Sigmoid colon (tissue), 7 donors: ENCODE results near the gene BSG. TPM values are rescaled to one million over a fixed set of nuclear protein-coding genes. Genes with fewer than 3 reads are reported as not detected.

Experiments used
- DNase-seq: peaks from one replicate; pipeline ENCODE4 v3.0.0-alpha.2; 2019
- H3K27ac ChIP-seq, 4 donors: fragments of 200-600 bp; sonication (generic); one replicate each; pipeline ENCODE4 v1.5.1; 2016 to 2019; ENCODE audit warnings: mild to moderate bottlenecking in 1 of 4
- H3K27me3 ChIP-seq, 3 donors: fragments of 200-600 bp; sonication (generic); one replicate each; pipeline ENCODE4 v1.5.1; 2019; ENCODE audit warnings: mild to moderate bottlenecking in 1 of 3
- H3K36me3 ChIP-seq, 4 donors: fragments of 200-600 bp; sonication (generic); one replicate each; pipeline ENCODE4 v1.5.1; 2016 to 2019
- H3K4me1 ChIP-seq, 4 donors: fragments of 200-600 bp; sonication (generic); one replicate each; pipeline ENCODE4 v1.5.1; 2017 to 2019
- H3K4me3 ChIP-seq, 4 donors: fragments of 200-600 bp; sonication (generic); one replicate each; pipeline ENCODE4 v1.5.1; 2017 to 2019; ENCODE audit warnings: mild to moderate bottlenecking in 2 of 4, moderate library complexity in 1 of 4
- H3K9me3 ChIP-seq, 4 donors: fragments of 200-600 bp in 3 of 4; sonication (generic) in 3 of 4; one replicate each; pipeline versions ENCODE4 v1.5.1 to v1.6.1; 2013 to 2019
- CTCF ChIP-seq, 4 experiments: fragments of 450-650 bp in 3 of 4; fragments of 200-600 bp in 1 of 4; IDR thresholded peaks; one replicate each; pipeline ENCODE4 v1.5.1; 2016 to 2019; ENCODE audit warnings: antibody characterized with exemption in 4 of 4, mild to moderate bottlenecking in 3 of 4, moderate library complexity in 2 of 4
- EP300 ChIP-seq, 4 donors: sonication (generic); formaldehyde crosslinking; IDR thresholded peaks; one replicate each; pipeline ENCODE4 v1.6.1; 2017; ENCODE audit warnings: antibody characterized with exemption in 4 of 4
- POLR2A ChIP-seq, 2 donors: fragments of 450-650 bp; IDR thresholded peaks; one replicate each; pipeline ENCODE4 v1.6.1; 2016; ENCODE audit warnings: antibody characterized with exemption in 2 of 2, mild to moderate bottlenecking in 2 of 2, moderate library complexity in 2 of 2
- POLR2AphosphoS5 ChIP-seq, 4 donors: sonication (generic); formaldehyde crosslinking; IDR thresholded peaks; one replicate each; pipeline ENCODE4 v1.6.1; 2017; ENCODE audit warnings: antibody characterized with exemption in 4 of 4
- WGBS, 2 donors: extraction: QIAGEN DNeasy Blood & Tissue Kit; methylation state at CpG; one replicate each; pipeline ENCODE4 v1.1.7; 2013; 5-methylcytosine and 5-hydroxymethylcytosine counted together
- intact Hi-C: fragments of 100-400 bp; cut with DNase I; formaldehyde crosslinking; loops from one replicate; pipeline ENCODE4 v1.15.1; 2023
- polyA plus RNA-seq, 3 donors: library from polyadenylated mRNA; stranded (reverse); fragments of 200-250 nt; gene quantifications; one replicate each; pipeline ENCODE4 v1.2.3, GENCODE V29; 2013
- total RNA-seq, 4 donors: library from RNA; depleted of rRNA; stranded (reverse); fragments of >200 nt; gene quantifications; one replicate each; pipeline ENCODE4 v1.1.0, GENCODE V29; 2016
- donor health status: healthy with polysubstance abuse.
- donor health status: Bipolar disorder and iron deficiency.
- donor health status: healthy.

BSG gene
- total and polyA plus RNA-seq, 7 donors = 218 to 715 (median 475) TPM

- H3K9me3 ChIP-seq = no peaks in the 10 kb centered on the region
- H3K4me1 ChIP-seq = peaks cover 0 to 6% (median 2%) of the 10 kb centered on the region in 4 donors
- intact Hi-C loops = no loop called here
- peaks cover 28 to 42% (median 38%) of the 10 kb centered on the region in 4 donors for H3K36me3 ChIP-seq
- WGBS, 2 donors = 12 to 20% methylated on average over 94 to 97 of the region's 97 CpGs
- no peak overlapping the region for H3K27ac ChIP-seq
- TF ChIP-seq POLR2AphosphoS5 (IDR thresholded peaks at IDR 0.05) = no peak
- TF ChIP-seq POLR2A (IDR thresholded peaks at IDR 0.05) = no peak
- TF ChIP-seq EP300 (IDR thresholded peaks at IDR 0.05) = no peak
- TF ChIP-seq CTCF (IDR thresholded peaks at IDR 0.05) = no peak
- no peak for DNase-seq
- peaks cover 8 to 28% (median 15%) of the 10 kb centered on the region in 3 donors for H3K27me3 ChIP-seq
- no peak overlapping the region for H3K4me3 ChIP-seq
Observed at GRCh38 chr19:616062-616700, 43.8 kb downstream of the BSG start.

- Histone ChIP-seq H3K27ac (no peak overlapping the region), H3K4me3 (no peak overlapping the region), H3K9me3 (no peaks in the 10 kb centered on the region), H3K4me1 (peaks cover 0 to 6% (median 2%) of the 10 kb centered on the region in 4 donors), H3K27me3 (peaks cover 8 to 28% (median 15%) of the 10 kb centered on the region in 3 donors), H3K36me3 (peaks cover 32 to 50% (median 43%) of the 10 kb centered on the region in 4 donors)
- intact Hi-C loops = no loop called here
- WGBS, 2 donors = 61 to 87% methylated on average over 58 of the region's 58 CpGs
- DNase-seq = no peak
- TF ChIP-seq POLR2A (IDR thresholded peaks at IDR 0.05) (no peak), EP300 (IDR thresholded peaks at IDR 0.05) (no peak), CTCF (IDR thresholded peaks at IDR 0.05) (no peak), POLR2AphosphoS5 (IDR thresholded peaks at IDR 0.05) (no peak)
Observed at GRCh38 chr19:616747-617526, 44.5 kb downstream of the BSG start.

GRCh38 chr19:617551-618246 lies 45.3 kb downstream of the BSG start:
- Histone ChIP-seq H3K36me3 (peaks cover 39 to 57% (median 47%) of the 10 kb centered on the region in 4 donors), H3K4me1 (peaks cover 0 to 6% (median 2%) of the 10 kb centered on the region in 4 donors), H3K27me3 (peaks cover 8 to 28% (median 15%) of the 10 kb centered on the region in 3 donors), H3K4me3 (no peak overlapping the region), H3K27ac (no peak overlapping the region), H3K9me3 (no peaks in the 10 kb centered on the region)
- whole genome bisulfite sequencing, 2 donors = 81 to 92% methylated on average over 29 of the region's 29 CpGs
- no peak for DNase-seq
- intact Hi-C loops = no loop called here
- TF ChIP-seq EP300 (IDR thresholded peaks at IDR 0.05) (no peak), CTCF (IDR thresholded peaks at IDR 0.05) (no peak), POLR2A (IDR thresholded peaks at IDR 0.05) (no peak), POLR2AphosphoS5 (IDR thresholded peaks at IDR 0.05) (no peak)

GRCh38 chr19:618247-618619 lies 45.8 kb downstream of the BSG start:
- WGBS, 2 donors = 93 to 95% methylated on average over 19 of the region's 19 CpGs
- DNase-seq = no peak
- intact Hi-C loops = no loop called here
- Histone ChIP-seq H3K27ac (no peak overlapping the region), H3K36me3 (peaks cover 39 to 62% (median 48%) of the 10 kb centered on the region in 4 donors), H3K27me3 (peaks cover 8 to 28% (median 15%) of the 10 kb centered on the region in 3 donors), H3K4me1 (peaks cover 0 to 6% (median 2%) of the 10 kb centered on the region in 4 donors), H3K4me3 (no peak overlapping the region), H3K9me3 (no peaks in the 10 kb centered on the region)
- TF ChIP-seq POLR2A (IDR thresholded peaks at IDR 0.05) = no peak
- TF ChIP-seq POLR2AphosphoS5 (IDR thresholded peaks at IDR 0.05) = no peak
- no peak for TF ChIP-seq EP300 (IDR thresholded peaks at IDR 0.05)
